CD4-positive, alpha-beta T cell treated with Interleukin-12 subunit alpha and Interleukin-12 subunit beta, for 1 hour (primary cell): Measurements from ENCODE around the gene ZNF219.

Experiments used
- DNase-seq: peaks from one replicate; pipeline ENCODE4 v3.0.0-alpha.2; 2020

ZNF219 gene

GRCh38 chr14:21066882-21067502 lies 31.5 kb downstream of the ZNF219 start:
- DNase-seq, result peak; percentile 37

- DNase-seq, result no peak
Observed at GRCh38 chr14:21063479-21063878, 35.0 kb downstream of the ZNF219 start.

GRCh38 chr14:21061347-21061668 lies 37.1 kb downstream of the ZNF219 start:
- DNase-seq, result no peak

- DNase-seq, result no peak
Observed at GRCh38 chr14:21060614-21061346, 37.7 kb downstream of the ZNF219 start.

GRCh38 chr14:21059842-21060613 lies 38.4 kb downstream of the ZNF219 start:
- no peak for DNase-seq

- DNase-seq, result no peak
Observed at GRCh38 chr14:21058903-21059302, 39.6 kb downstream of the ZNF219 start.

- no peak for DNase-seq
Observed at GRCh38 chr14:21057803-21058675, 40.4 kb downstream of the ZNF219 start, which contains the start of gene RNASE8. RNASE8 (plus strand) TSS chr14:21057822; CDS start chr14:21057893, 71 bp downstream.

- no peak for DNase-seq
Observed at GRCh38 chr14:21056520-21057163, 41.8 kb downstream of the ZNF219 start.

GRCh38 chr14:21055432-21056117 lies 42.9 kb downstream of the ZNF219 start:
- DNase-seq, result no peak

GRCh38 chr14:21054768-21055145 lies 43.7 kb downstream of the ZNF219 start:
- DNase-seq, result no peak

GRCh38 chr14:21054123-21054767 lies 44.2 kb downstream of the ZNF219 start:
- no peak for DNase-seq

- no peak for DNase-seq
Observed at GRCh38 chr14:21053184-21054122, 45.0 kb downstream of the ZNF219 start.

GRCh38 chr14:21050597-21050996 lies 47.9 kb downstream of the ZNF219 start:
- no peak for DNase-seq

GRCh38 chr14:21049271-21049673 lies 49.2 kb downstream of the ZNF219 start:
- DNase-seq, result no peak

- no peak for DNase-seq
Observed at GRCh38 chr14:21048638-21049037, 49.8 kb downstream of the ZNF219 start.

GRCh38 chr14:21047378-21047781 lies 51.1 kb downstream of the ZNF219 start:
- DNase-seq, result no peak

GRCh38 chr14:21043974-21044618 lies 54.4 kb downstream of the ZNF219 start:
- peak; percentile 36 for DNase-seq

- no peak for DNase-seq
Observed at GRCh38 chr14:21043387-21043973, 55.0 kb downstream of the ZNF219 start.

- no peak for DNase-seq
Observed at GRCh38 chr14:21042918-21043317, 55.5 kb downstream of the ZNF219 start.
